IMR-90 (cell line): ENCODE measurements around the gene CEP83. TPM values are rescaled to one million over a fixed set of nuclear protein-coding genes. Genes with fewer than 3 reads are reported as not detected.

Experiments used
- ATAC-seq: fragments of 200-7000 bp; cut with Tn5 transposase; 2 replicates; pipeline ENCODE4 v1.9.1; 2020; ENCODE audit warnings: low read depth, mild to moderate bottlenecking, moderate library complexity
- BruUV-seq: library from RNA; stranded (reverse); fragments of 400-500 nt; replicated peaks from 2 replicates; lab custom pipeline; 2021; lab: Mats Ljungman, UMichigan
- CTCF ChIA-PET: fragments of 300-600 bp; formaldehyde crosslinking; extraction: SDS; loops from one replicate; lab custom pipeline; 2021; ENCODE audit warnings: antibody characterized with exemption; lab: Yijun Ruan, JAX
- POLR2A ChIA-PET: fragments of 300-600 bp; sonication (Branson Sonifier 250); formaldehyde crosslinking; loops from one replicate; lab custom pipeline; 2022; ENCODE audit warnings: antibody characterized with exemption; ENCODE audit not compliant: unreplicated experiment; lab: Charles Lee
- DNase-seq: peaks from one replicate; pipeline ENCODE4 v3.0.0; 2013
- H2AFZ ChIP-seq: replicated peaks from 2 replicates; pipeline ENCODE3; 2013; ENCODE audit warnings: low read length, mild to moderate bottlenecking; ENCODE audit not compliant: poor library complexity
- H2AK5ac ChIP-seq: 2 replicates; pipeline ENCODE4 v1.6.1; 2013; ENCODE audit warnings: low read depth, low read length, inconsistent platforms
- H2AK9ac ChIP-seq: replicated peaks from 2 replicates; pipeline ENCODE3; 2013; ENCODE audit warnings: mild to moderate bottlenecking, low read depth, low read length, moderate library complexity; ENCODE audit not compliant: poor library complexity
- H2BK120ac ChIP-seq: 2 replicates; pipeline ENCODE4 v1.6.1; 2013; ENCODE audit warnings: low read depth, low read length, inconsistent platforms
- H2BK15ac ChIP-seq: 3 replicates; pipeline ENCODE4 v1.6.1; 2013; ENCODE audit warnings: low read depth, low read length, inconsistent platforms
- H2BK20ac ChIP-seq: 2 replicates; pipeline ENCODE4 v1.6.1; 2013; ENCODE audit warnings: low read depth, mild to moderate bottlenecking, inconsistent platforms, low read length, moderate library complexity
- H2BK5ac ChIP-seq: 2 replicates; pipeline ENCODE4 v1.6.1; 2013; ENCODE audit warnings: mild to moderate bottlenecking, low read depth, low read length, inconsistent platforms; ENCODE audit not compliant: poor library complexity, severe bottlenecking
- H3K14ac ChIP-seq: replicated peaks from 2 replicates; pipeline ENCODE4 v1.6.1; 2013; ENCODE audit warnings: low read depth, low read length, inconsistent platforms
- H3K18ac ChIP-seq: 2 replicates; pipeline ENCODE4 v1.6.1; 2013; ENCODE audit warnings: low read depth, low read length, control low read depth
- H3K23ac ChIP-seq: 2 replicates; pipeline ENCODE4 v1.6.1; 2013; ENCODE audit warnings: low read depth, low read length, inconsistent platforms
- H3K27ac ChIP-seq: 2 replicates; pipeline ENCODE4 v1.5.1; 2013; ENCODE audit warnings: mild to moderate bottlenecking, control low read depth, low read length; ENCODE audit not compliant: insufficient read depth
- H3K27me3 ChIP-seq: 2 replicates; pipeline ENCODE4 v1.6.1; 2013; ENCODE audit warnings: low read length; ENCODE audit not compliant: control insufficient read depth, insufficient read depth
- H3K36me3 ChIP-seq: 2 replicates; pipeline ENCODE4 v1.6.1; 2013; ENCODE audit warnings: low read length, mixed read lengths; ENCODE audit not compliant: control insufficient read depth, insufficient read depth
- H3K4ac ChIP-seq: 2 replicates; pipeline ENCODE4 v1.6.1; 2013; ENCODE audit warnings: low read depth, low read length, inconsistent platforms
- H3K4me1 ChIP-seq: 2 replicates; pipeline ENCODE4 v1.6.1; 2013; ENCODE audit warnings: low read length, mixed read lengths; ENCODE audit not compliant: control insufficient read depth, insufficient read depth
- H3K4me2 ChIP-seq: 2 replicates; pipeline ENCODE4 v1.6.1; 2013; ENCODE audit warnings: low read depth, mild to moderate bottlenecking, control low read depth, low read length, moderate library complexity
- H3K4me3 ChIP-seq: 2 replicates; pipeline ENCODE4 v1.5.1; 2013; ENCODE audit warnings: low read depth, mild to moderate bottlenecking, control low read depth, low read length, moderate library complexity; ENCODE audit not compliant: insufficient read depth
- H3K56ac ChIP-seq: 2 replicates; pipeline ENCODE4 v1.6.1; 2013; ENCODE audit warnings: low read length, inconsistent platforms; ENCODE audit not compliant: insufficient read depth; ENCODE audit errors: extremely low read depth
- H3K79me1 ChIP-seq, 2 experiments: 2 replicates each; pipeline ENCODE4 v1.6.1; 2013; ENCODE audit warnings: low read length in 2 of 2, inconsistent platforms in 1 of 2, low read depth in 1 of 2
- H3K9ac ChIP-seq: 2 replicates; pipeline ENCODE4 v1.6.1; 2013; ENCODE audit warnings: low read depth, low read length, control low read depth
- H3K9me1 ChIP-seq: 2 replicates; pipeline ENCODE4 v1.6.1; 2013; ENCODE audit warnings: low read length, inconsistent platforms; ENCODE audit not compliant: insufficient read depth
- H3K9me3 ChIP-seq: 2 replicates; pipeline ENCODE4 v1.6.1; 2013; ENCODE audit warnings: low read length; ENCODE audit not compliant: control insufficient read depth, insufficient read depth
- H4K20me1 ChIP-seq: 2 replicates; pipeline ENCODE4 v1.6.1; 2013; ENCODE audit warnings: low read length, inconsistent platforms; ENCODE audit not compliant: insufficient read depth
- H4K5ac ChIP-seq: 2 replicates; pipeline ENCODE4 v1.6.1; 2013; ENCODE audit warnings: mild to moderate bottlenecking, low read depth, low read length, control low read depth
- H4K8ac ChIP-seq, 2 experiments: 2 replicates each; pipeline ENCODE4 v1.6.1; 2013; ENCODE audit warnings: low read depth in 2 of 2, low read length in 2 of 2, control low read depth in 1 of 2, inconsistent platforms in 1 of 2
- H4K91ac ChIP-seq: 2 replicates; pipeline ENCODE4 v1.6.1; 2013; ENCODE audit warnings: low read depth, low read length, inconsistent platforms; ENCODE audit not compliant: insufficient read depth
- BHLHE40 ChIP-seq: fragments of 150-350 bp; IDR thresholded peaks from 2 replicates; pipeline ENCODE4 v1.6.1; 2016; ENCODE audit warnings: mild to moderate bottlenecking, low read depth, low read length
- CHD1 ChIP-seq: IDR thresholded peaks from 2 replicates; pipeline ENCODE4 v1.6.1; 2012; ENCODE audit warnings: low read depth, low read length, improper control_type of control experiment
- CTCF ChIP-seq: conservative IDR thresholded peaks from 2 replicates; pipeline ENCODE4 v1.5.1; 2012; ENCODE audit warnings: mild to moderate bottlenecking, low read depth, low read length, improper control_type of control experiment
- ELK1 ChIP-seq: fragments of 150-350 bp; IDR thresholded peaks from 2 replicates; pipeline ENCODE4 v1.6.1; 2016; ENCODE audit warnings: low read depth, mild to moderate bottlenecking, low read length, moderate library complexity, borderline replicate concordance
- FOS ChIP-seq: fragments of 150-350 bp; IDR thresholded peaks from 2 replicates; pipeline ENCODE4 v1.6.1; 2016; ENCODE audit warnings: low read depth, low read length
- MAFK ChIP-seq: IDR thresholded peaks from 2 replicates; pipeline ENCODE4 v1.6.1; 2012; ENCODE audit warnings: low read depth, low read length, improper control_type of control experiment
- MAZ ChIP-seq: IDR thresholded peaks from 2 replicates; pipeline ENCODE4 v1.6.1; 2012; ENCODE audit warnings: low read depth, mild to moderate bottlenecking, low read length, improper control_type of control experiment, moderate library complexity, borderline replicate concordance
- NFE2L2 ChIP-seq: fragments of 150-350 bp; IDR thresholded peaks from 2 replicates; pipeline ENCODE4 v1.6.1; 2016; ENCODE audit warnings: low read depth, mild to moderate bottlenecking, low read length
- POLR2A ChIP-seq: IDR thresholded peaks from 2 replicates; pipeline ENCODE4 v1.6.1; 2012; ENCODE audit warnings: mild to moderate bottlenecking, low read depth, low read length
- RAD21 ChIP-seq: IDR thresholded peaks from 2 replicates; pipeline ENCODE4 v1.6.1; 2012; ENCODE audit warnings: low read length, improper control_type of control experiment
- RFX5 ChIP-seq: IDR thresholded peaks from 2 replicates; pipeline ENCODE4 v1.8.0; 2012; ENCODE audit warnings: low read depth, mild to moderate bottlenecking, low read length, moderate library complexity
- SMC3 ChIP-seq: fragments of 150-350 bp; IDR thresholded peaks from 2 replicates; pipeline ENCODE4 v1.6.1; 2016; ENCODE audit warnings: low read depth, mild to moderate bottlenecking, antibody characterized with exemption, low read length, moderate library complexity
- WGBS, 2 experiments: methylation state at CpG; one replicate each; pipeline versions ENCODE4 v1.1.5 to v1.1.7; 2013; ENCODE audit warnings: missing lambda C conversion rate in 2 of 2; ENCODE audit not compliant: insufficient read length in 1 of 2; ENCODE audit errors: extremely low coverage in 2 of 2; 5-methylcytosine and 5-hydroxymethylcytosine counted together
- dilution Hi-C: fragments of 300-500 bp; cut with HindIII; formaldehyde crosslinking; loops from one replicate; pipeline ENCODE4 v1.14.3; 2018; ENCODE audit warnings: low sequenced_read_pairs; ENCODE audit not compliant: unreplicated experiment
- in situ Hi-C: fragments of 300-500 bp; cut with MboI; formaldehyde crosslinking; loops from 3 replicates; pipeline ENCODE4 v1.14.3; 2019; ENCODE audit warnings: low sequenced_read_pairs, inconsistent platforms, mixed read lengths
- intact Hi-C: fragments of 100-400 bp; cut with micrococcal nuclease; formaldehyde crosslinking; loops from 2 replicates; pipeline ENCODE4 v1.10.0; 2022
- polyA plus RNA-seq, 3 experiments: library from polyadenylated mRNA; depleted of rRNA; stranded (reverse); fragments of >200 nt; gene quantifications; 2 replicates each; pipeline ENCODE4 v1.2.3, GENCODE V29; 2012; ENCODE audit warnings: low replicate concordance in 1 of 3
- total RNA-seq: library from RNA; depleted of rRNA; stranded (reverse); fragments of >200 nt; gene quantifications from 2 replicates; pipeline ENCODE4 v1.2.3, GENCODE V29; 2012

The CEP83 gene
- total and polyA plus RNA-seq, 2 of the 4 experiments (the other 2 are of a cell fraction), result 3.9 to 8.9 TPM

GRCh38 chr12:94273272-94273671, 186.4 kb downstream of the CEP83 start:
- Histone ChIP-seq H3K14ac (no peak overlapping the region), H3K9me1 (peaks cover 3% of the 10 kb centered on the region; the same call in 1 of the 2 replicates), H4K20me1 (no peaks in the 10 kb centered on the region), H3K27ac (no peak overlapping the region), H3K4me1 (peaks cover 2% of the 10 kb centered on the region; the same call in 1 of the 2 replicates), H3K4me3 (no peak overlapping the region), H3K36me3 (no peaks in the 10 kb centered on the region), H3K4me2 (no peak overlapping the region), H2BK20ac (no peak overlapping the region), H3K9me3 (no peaks in the 10 kb centered on the region), H2BK5ac (no peak overlapping the region), H3K18ac (no peak overlapping the region), H3K9ac (no peak overlapping the region), H4K5ac (no peak overlapping the region), H2BK15ac (no peak overlapping the region), H4K8ac (no peak overlapping the region), H3K4ac (no peak overlapping the region), H3K27me3 (no peaks in the 10 kb centered on the region), H2AFZ (no peak overlapping the region), H3K23ac (no peak overlapping the region), H2AK9ac (no peak overlapping the region), H3K79me1 (no peaks in the 10 kb centered on the region), H4K91ac (no peak overlapping the region), H2BK120ac (no peak overlapping the region), H3K56ac (no peak overlapping the region), H2AK5ac (no peak overlapping the region)
- ChIA-PET CTCF (interaction anchor here (0.5 kb wide), 1 partner anchor 60 kb away, joined by 3 read pairs; no protein-coding TSS in a partner anchor), POLR2A (no interaction called here)
- TF ChIP-seq CHD1 (no peak), CTCF (no peak), MAFK (no peak), FOS (no peak), RFX5 (no peak), POLR2A (no peak), MAZ (no peak), BHLHE40 (no peak), NFE2L2 (no peak), SMC3 (no peak), ELK1 (no peak), RAD21 (no peak)
- DNase-seq, result no peak
- intact Hi-C loops (no loop called here), in situ Hi-C loops (no loop called here), dilution Hi-C loops (no loop called here)
- BruUV-seq, result no TSS peak
- no CpG with 5 or more reads among the region's 3 CpGs for WGBS, 2 experiments
- ATAC-seq, result no peak
